ENCODE measurements around the gene PLA2G2F.

PLA2G2F gene

GRCh38 chr1:20184481-20184900, 45.4 kb downstream of the PLA2G2F start:
- TF ChIP-seq CTCF (IDR thresholded peaks at IDR 0.05; ENCODE audit: low read depth, low read length, missing control alignments), result no peak
- H3K4me3 ChIP-seq (ENCODE audit: low read depth, low read length), result no peak overlapping the region
- DNase-seq (ENCODE audit: low read depth), result no peak

GRCh38 chr1:20184997-20185833, 46.1 kb downstream of the PLA2G2F start:
- no peak overlapping the region for H3K4me3 ChIP-seq (ENCODE audit: low read depth, low read length)
- no peak for TF ChIP-seq CTCF (IDR thresholded peaks at IDR 0.05; ENCODE audit: low read depth, low read length, missing control alignments)
- no peak for DNase-seq (ENCODE audit: low read depth)

- peak within 1 kb of the TSS; percentile 16 for H3K4me3 ChIP-seq (ENCODE audit: low read depth, low read length)
- DNase-seq (ENCODE audit: low read depth), result no peak
- TF ChIP-seq CTCF (IDR thresholded peaks at IDR 0.05; ENCODE audit: low read depth, low read length, missing control alignments), result no peak
Measured at GRCh38 chr1:20185834-20186782, 47.0 kb downstream of the PLA2G2F start, which contains the start of the genes PLA2G2C and UBXN10. Gene PLA2G2C (minus strand): TSS chr1:20186518. CDS start chr1:20177363, 9,155 bp downstream. Gene UBXN10 (plus strand): TSS chr1:20186096. CDS start chr1:20190562, 4,466 bp downstream.

- no peak for DNase-seq (ENCODE audit: low read depth)
- no peak overlapping the region for H3K4me3 ChIP-seq (ENCODE audit: low read depth, low read length)
- no peak for TF ChIP-seq CTCF (IDR thresholded peaks at IDR 0.05; ENCODE audit: low read depth, low read length, missing control alignments)
Measured at GRCh38 chr1:20187103-20187812, 48.1 kb downstream of the PLA2G2F start.

GRCh38 chr1:20187813-20188454, 48.8 kb downstream of the PLA2G2F start:
- H3K4me3 ChIP-seq (ENCODE audit: low read depth, low read length), result no peak overlapping the region
- no peak for TF ChIP-seq CTCF (IDR thresholded peaks at IDR 0.05; ENCODE audit: low read depth, low read length, missing control alignments)
- DNase-seq (ENCODE audit: low read depth), result no peak

- TF ChIP-seq CTCF (IDR thresholded peaks at IDR 0.05; ENCODE audit: low read depth, low read length, missing control alignments), result no peak
- H3K4me3 ChIP-seq (ENCODE audit: low read depth, low read length), result no peak overlapping the region
- DNase-seq (ENCODE audit: low read depth), result no peak
Measured at GRCh38 chr1:20188455-20188817, 49.3 kb downstream of the PLA2G2F start.
